Muscle layer of duodenum (tissue), 2 donors: ENCODE measurements around the gene IRF1.

Source experiments
- H3K27ac ChIP-seq: one replicate; pipeline ENCODE4 v1.7.0; 2013; ENCODE audit warnings: mild to moderate bottlenecking, low read length
- H3K27me3 ChIP-seq: one replicate; pipeline ENCODE4 v1.7.0; 2013; ENCODE audit warnings: low read depth, mild to moderate bottlenecking, control low read depth, low read length
- H3K36me3 ChIP-seq, 2 donors: one replicate each; pipeline ENCODE4 v1.7.0; 2013; ENCODE audit warnings: low read length in 2 of 2, control low read depth in 1 of 2, mild to moderate bottlenecking in 1 of 2; ENCODE audit not compliant: insufficient read depth in 2 of 2, control insufficient read depth in 1 of 2
- H3K4me1 ChIP-seq, 2 donors: one replicate each; pipeline ENCODE4 v1.7.0; 2013; ENCODE audit warnings: low read length in 2 of 2, mild to moderate bottlenecking in 2 of 2, control low read depth in 1 of 2, moderate library complexity in 1 of 2; ENCODE audit not compliant: insufficient read depth in 2 of 2, control insufficient read depth in 1 of 2
- H3K4me3 ChIP-seq, 2 donors: one replicate each; pipeline ENCODE4 v1.7.0; 2013; ENCODE audit warnings: low read length in 2 of 2, low read depth in 1 of 2, mild to moderate bottlenecking in 1 of 2
- H3K9me3 ChIP-seq, 2 donors: one replicate each; pipeline ENCODE4 v1.7.0; 2013; ENCODE audit warnings: low read length in 2 of 2, control low read depth in 1 of 2, mild to moderate bottlenecking in 1 of 2; ENCODE audit not compliant: control insufficient read depth in 1 of 2
- donor health status: healthy.

Gene IRF1

GRCh38 chr5:132476876-132477781, 13.4 kb downstream of the IRF1 start:
- Histone ChIP-seq H3K27ac (peak overlapping the region; percentile 45), H3K4me3 (no peak overlapping the region), H3K4me1 (peaks cover 18 to 33% of the 10 kb centered on the region in 2 donors), H3K27me3 (no peaks in the 10 kb centered on the region), H3K9me3 (no peaks in the 10 kb centered on the region), H3K36me3 (peaks cover 6 to 10% of the 10 kb centered on the region in 2 donors)

GRCh38 chr5:132475987-132476875, 14.3 kb downstream of the IRF1 start:
- Histone ChIP-seq H3K4me3 (no peak overlapping the region), H3K27me3 (no peaks in the 10 kb centered on the region), H3K9me3 (no peaks in the 10 kb centered on the region), H3K27ac (peak overlapping the region; percentile 79), H3K36me3 (peaks cover 0 to 4% of the 10 kb centered on the region in 2 donors), H3K4me1 (peaks cover 18 to 33% of the 10 kb centered on the region in 2 donors)

GRCh38 chr5:132475497-132475882, 15.1 kb downstream of the IRF1 start:
- no peaks in the 10 kb centered on the region for H3K27me3 ChIP-seq
- peak overlapping the region; percentile 79 for H3K27ac ChIP-seq
- H3K4me3 ChIP-seq: no peak overlapping the region
- H3K36me3 ChIP-seq: no peaks in the 10 kb centered on the region
- H3K4me1 ChIP-seq: peaks cover 18 to 33% of the 10 kb centered on the region in 2 donors
- H3K9me3 ChIP-seq: no peaks in the 10 kb centered on the region

GRCh38 chr5:132474881-132475496, 15.6 kb downstream of the IRF1 start:
- no peaks in the 10 kb centered on the region for H3K9me3 ChIP-seq
- peak overlapping the region; percentile 79 for H3K27ac ChIP-seq
- no peaks in the 10 kb centered on the region for H3K36me3 ChIP-seq
- H3K4me1 ChIP-seq: peaks cover 18 to 37% of the 10 kb centered on the region in 2 donors
- no peaks in the 10 kb centered on the region for H3K27me3 ChIP-seq
- H3K4me3 ChIP-seq: no peak overlapping the region

GRCh38 chr5:132474131-132474723, 16.3 kb downstream of the IRF1 start:
- no peaks in the 10 kb centered on the region for H3K9me3 ChIP-seq
- no peaks in the 10 kb centered on the region for H3K27me3 ChIP-seq
- peak overlapping the region; percentile 79 for H3K27ac ChIP-seq
- no peaks in the 10 kb centered on the region for H3K36me3 ChIP-seq
- H3K4me1 ChIP-seq: peaks cover 18 to 35% of the 10 kb centered on the region in 2 donors
- no peak overlapping the region for H3K4me3 ChIP-seq

GRCh38 chr5:132473668-132474067, 16.9 kb downstream of the IRF1 start:
- H3K27ac ChIP-seq: no peak overlapping the region
- H3K36me3 ChIP-seq: no peaks in the 10 kb centered on the region
- no peaks in the 10 kb centered on the region for H3K27me3 ChIP-seq
- no peak overlapping the region for H3K4me3 ChIP-seq
- H3K4me1 ChIP-seq: peaks cover 18 to 29% of the 10 kb centered on the region in 2 donors
- no peaks in the 10 kb centered on the region for H3K9me3 ChIP-seq

GRCh38 chr5:132473019-132473531, 17.5 kb downstream of the IRF1 start:
- Histone ChIP-seq H3K4me3 (no peak overlapping the region), H3K27ac (no peak overlapping the region), H3K4me1 (peaks cover 18 to 24% of the 10 kb centered on the region in 2 donors), H3K36me3 (no peaks in the 10 kb centered on the region), H3K9me3 (no peaks in the 10 kb centered on the region), H3K27me3 (no peaks in the 10 kb centered on the region)

- Histone ChIP-seq H3K36me3 (peaks cover 0 to under 1% of the 10 kb centered on the region in 2 donors), H3K4me3 (no peak overlapping the region), H3K27ac (no peak overlapping the region), H3K4me1 (peaks cover 19 to 22% of the 10 kb centered on the region in 2 donors), H3K27me3 (no peaks in the 10 kb centered on the region), H3K9me3 (no peaks in the 10 kb centered on the region)
These were observed 18.1 kb downstream of the IRF1 start for GRCh38 chr5:132472431-132472830.

- peaks cover 2 to 5% of the 10 kb centered on the region in 2 donors for H3K36me3 ChIP-seq
- H3K4me1 ChIP-seq: peaks cover 20 to 27% of the 10 kb centered on the region in 2 donors
- no peaks in the 10 kb centered on the region for H3K27me3 ChIP-seq
- H3K9me3 ChIP-seq: no peaks in the 10 kb centered on the region
- H3K4me3 ChIP-seq: no peak overlapping the region
- H3K27ac ChIP-seq: no peak overlapping the region
These were observed 18.6 kb downstream of the IRF1 start for GRCh38 chr5:132471944-132472343.

GRCh38 chr5:132471151-132471907, 19.2 kb downstream of the IRF1 start:
- no peak overlapping the region for H3K27ac ChIP-seq
- H3K4me1 ChIP-seq: peaks cover 24 to 33% of the 10 kb centered on the region in 2 donors
- no peaks in the 10 kb centered on the region for H3K27me3 ChIP-seq
- no peak overlapping the region for H3K4me3 ChIP-seq
- peaks cover 4 to 6% of the 10 kb centered on the region in 2 donors for H3K36me3 ChIP-seq
- H3K9me3 ChIP-seq: no peaks in the 10 kb centered on the region
